ENCODE measurements around the gene UPF3A.

The UPF3A gene

GRCh38 chr13:114303700-114304327 is 22.4 kb downstream of the UPF3A start:
- Histone ChIP-seq H3K4me3 (replicated peaks; ENCODE audit: insufficient read depth, low read length) (no peak overlapping the region), H3K27ac (replicated peaks) (no peak overlapping the region), H3K27me3 (ENCODE audit: insufficient read depth, poor library complexity, severe bottlenecking) (no peaks in the 10 kb centered on the region)
- no peak for DNase-seq (ENCODE audit: low read depth in 1 of 2, low spot score in 1 of 2)
- TF ChIP-seq, protein P1, sequence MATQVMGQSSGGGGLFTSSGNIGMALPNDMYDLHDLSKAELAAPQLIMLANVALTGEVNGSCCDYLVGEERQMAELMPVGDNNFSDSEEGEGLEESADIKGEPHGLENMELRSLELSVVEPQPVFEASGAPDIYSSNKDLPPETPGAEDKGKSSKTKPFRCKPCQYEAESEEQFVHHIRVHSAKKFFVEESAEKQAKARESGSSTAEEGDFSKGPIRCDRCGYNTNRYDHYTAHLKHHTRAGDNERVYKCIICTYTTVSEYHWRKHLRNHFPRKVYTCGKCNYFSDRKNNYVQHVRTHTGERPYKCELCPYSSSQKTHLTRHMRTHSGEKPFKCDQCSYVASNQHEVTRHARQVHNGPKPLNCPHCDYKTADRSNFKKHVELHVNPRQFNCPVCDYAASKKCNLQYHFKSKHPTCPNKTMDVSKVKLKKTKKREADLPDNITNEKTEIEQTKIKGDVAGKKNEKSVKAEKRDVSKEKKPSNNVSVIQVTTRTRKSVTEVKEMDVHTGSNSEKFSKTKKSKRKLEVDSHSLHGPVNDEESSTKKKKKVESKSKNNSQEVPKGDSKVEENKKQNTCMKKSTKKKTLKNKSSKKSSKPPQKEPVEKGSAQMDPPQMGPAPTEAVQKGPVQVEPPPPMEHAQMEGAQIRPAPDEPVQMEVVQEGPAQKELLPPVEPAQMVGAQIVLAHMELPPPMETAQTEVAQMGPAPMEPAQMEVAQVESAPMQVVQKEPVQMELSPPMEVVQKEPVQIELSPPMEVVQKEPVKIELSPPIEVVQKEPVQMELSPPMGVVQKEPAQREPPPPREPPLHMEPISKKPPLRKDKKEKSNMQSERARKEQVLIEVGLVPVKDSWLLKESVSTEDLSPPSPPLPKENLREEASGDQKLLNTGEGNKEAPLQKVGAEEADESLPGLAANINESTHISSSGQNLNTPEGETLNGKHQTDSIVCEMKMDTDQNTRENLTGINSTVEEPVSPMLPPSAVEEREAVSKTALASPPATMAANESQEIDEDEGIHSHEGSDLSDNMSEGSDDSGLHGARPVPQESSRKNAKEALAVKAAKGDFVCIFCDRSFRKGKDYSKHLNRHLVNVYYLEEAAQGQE (IDR thresholded peaks at IDR 0.05; ENCODE audit: insufficient replicate concordance, low read depth), result no peak
- TF ChIP-seq SPI1 (IDR thresholded peaks at IDR 0.05; ENCODE audit: borderline replicate concordance, low read depth), result no peak
- TF ChIP-seq CTCF (IDR thresholded peaks at IDR 0.05; ENCODE audit: insufficient read depth, low read length), result no peak
- TF ChIP-seq GABPA (IDR thresholded peaks at IDR 0.05; ENCODE audit: low read depth), result no peak
- no peak for TF ChIP-seq POLR2AphosphoS5 (IDR thresholded peaks at IDR 0.05; ENCODE audit: low read depth)

DNA sequence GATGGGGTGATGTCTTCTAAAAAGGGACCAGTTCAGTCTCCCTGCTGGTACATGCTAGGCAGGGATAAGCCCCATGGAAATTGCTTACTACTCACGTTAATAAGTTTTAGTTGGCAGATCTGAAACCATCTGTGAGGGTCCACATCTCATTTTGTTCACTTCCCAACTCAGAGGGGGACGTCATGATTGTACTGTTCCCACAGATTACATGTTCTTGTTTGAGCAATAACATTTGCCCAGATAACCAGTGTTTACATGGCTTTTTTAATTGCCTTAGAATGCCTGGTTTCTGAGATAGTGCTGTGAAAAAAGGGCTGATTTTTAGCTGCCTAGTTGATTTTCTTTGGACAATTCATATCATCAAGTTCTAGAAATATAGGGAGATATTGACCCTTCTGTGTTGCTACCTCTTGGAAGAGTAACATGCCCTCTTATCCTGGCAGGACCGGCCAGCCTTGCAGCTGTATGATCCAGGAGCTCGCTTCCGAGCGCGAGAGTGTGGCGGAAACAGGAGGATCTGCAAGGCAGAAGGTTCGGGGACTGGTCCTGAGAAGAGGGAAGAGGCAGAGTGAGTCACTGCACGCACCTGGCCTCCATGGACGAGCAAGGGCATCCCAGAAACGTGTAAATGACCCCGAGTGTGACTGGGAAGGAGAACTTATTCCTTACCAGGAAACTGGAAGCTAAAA is 23.1 kb downstream of the UPF3A start:
- TF ChIP-seq, protein P1 (IDR thresholded peaks at IDR 0.05; ENCODE audit: insufficient replicate concordance, low read depth), result no peak
- TF ChIP-seq SPI1 (IDR thresholded peaks at IDR 0.05; ENCODE audit: borderline replicate concordance, low read depth) (no peak), POLR2AphosphoS5 (IDR thresholded peaks at IDR 0.05; ENCODE audit: low read depth) (no peak), GABPA (IDR thresholded peaks at IDR 0.05; ENCODE audit: low read depth) (no peak), CTCF (IDR thresholded peaks at IDR 0.05; ENCODE audit: insufficient read depth, low read length) (no peak)
- H3K27ac ChIP-seq (replicated peaks), result no peak overlapping the region
- no peak for DNase-seq (ENCODE audit: low read depth in 1 of 2, low spot score in 1 of 2)
- H3K27me3 ChIP-seq (ENCODE audit: insufficient read depth, poor library complexity, severe bottlenecking), result no peaks in the 10 kb centered on the region
- H3K4me3 ChIP-seq (replicated peaks; ENCODE audit: insufficient read depth, low read length), result no peak overlapping the region

GRCh38 chr13:114309086-114309485 is 27.7 kb downstream of the UPF3A start:
- no peak for TF ChIP-seq CTCF (IDR thresholded peaks at IDR 0.05; ENCODE audit: insufficient read depth, low read length)
- TF ChIP-seq, protein P1 (IDR thresholded peaks at IDR 0.05; ENCODE audit: insufficient replicate concordance, low read depth), result no peak
- no peak for TF ChIP-seq GABPA (IDR thresholded peaks at IDR 0.05; ENCODE audit: low read depth)
- no peak for TF ChIP-seq POLR2AphosphoS5 (IDR thresholded peaks at IDR 0.05; ENCODE audit: low read depth)
- no peak for TF ChIP-seq SPI1 (IDR thresholded peaks at IDR 0.05; ENCODE audit: borderline replicate concordance, low read depth)
- H3K27ac ChIP-seq (replicated peaks), result no peak overlapping the region
- H3K4me3 ChIP-seq (replicated peaks; ENCODE audit: insufficient read depth, low read length), result no peak overlapping the region
- H3K27me3 ChIP-seq (ENCODE audit: insufficient read depth, poor library complexity, severe bottlenecking), result no peaks in the 10 kb centered on the region
- DNase-seq (ENCODE audit: low read depth in 1 of 2, low spot score in 1 of 2), result no peak

Data from HL-60 (cell line).